Neuron (in vitro differentiated cells): Measurements from ENCODE around the gene HDDC3.

Source experiments
- H2AFZ ChIP-seq: one replicate; pipeline ENCODE4 v1.6.1; 2013; ENCODE audit warnings: low read depth, mild to moderate bottlenecking, inconsistent platforms, low read length, moderate library complexity
- H3K27me3 ChIP-seq: one replicate; pipeline ENCODE4 v1.6.1; 2013; ENCODE audit warnings: low read length; ENCODE audit not compliant: insufficient read depth
- H3K36me3 ChIP-seq: one replicate; pipeline ENCODE4 v1.6.1; 2013; ENCODE audit warnings: low read length; ENCODE audit not compliant: insufficient read depth
- H3K4me1 ChIP-seq: one replicate; pipeline ENCODE4 v1.6.1; 2013; ENCODE audit warnings: low read length; ENCODE audit not compliant: insufficient read depth
- H3K4me3 ChIP-seq: 2 replicates; pipeline ENCODE4 v1.5.1; 2013; ENCODE audit warnings: mild to moderate bottlenecking, low read length, moderate library complexity
- H3K9me3 ChIP-seq: one replicate; pipeline ENCODE4 v1.6.1; 2013; ENCODE audit warnings: low read length

The HDDC3 gene

GRCh38 chr15:90947577-90948357, 15.4 kb upstream of the HDDC3 start:
- peaks cover 78% of the 10 kb centered on the region for H3K36me3 ChIP-seq
- no peaks in the 10 kb centered on the region for H3K9me3 ChIP-seq
- no peaks in the 10 kb centered on the region for H3K4me1 ChIP-seq
- H3K27me3 ChIP-seq = no peaks in the 10 kb centered on the region
- H3K4me3 ChIP-seq = no peak overlapping the region
- no peak overlapping the region for H2AFZ ChIP-seq

DNA sequence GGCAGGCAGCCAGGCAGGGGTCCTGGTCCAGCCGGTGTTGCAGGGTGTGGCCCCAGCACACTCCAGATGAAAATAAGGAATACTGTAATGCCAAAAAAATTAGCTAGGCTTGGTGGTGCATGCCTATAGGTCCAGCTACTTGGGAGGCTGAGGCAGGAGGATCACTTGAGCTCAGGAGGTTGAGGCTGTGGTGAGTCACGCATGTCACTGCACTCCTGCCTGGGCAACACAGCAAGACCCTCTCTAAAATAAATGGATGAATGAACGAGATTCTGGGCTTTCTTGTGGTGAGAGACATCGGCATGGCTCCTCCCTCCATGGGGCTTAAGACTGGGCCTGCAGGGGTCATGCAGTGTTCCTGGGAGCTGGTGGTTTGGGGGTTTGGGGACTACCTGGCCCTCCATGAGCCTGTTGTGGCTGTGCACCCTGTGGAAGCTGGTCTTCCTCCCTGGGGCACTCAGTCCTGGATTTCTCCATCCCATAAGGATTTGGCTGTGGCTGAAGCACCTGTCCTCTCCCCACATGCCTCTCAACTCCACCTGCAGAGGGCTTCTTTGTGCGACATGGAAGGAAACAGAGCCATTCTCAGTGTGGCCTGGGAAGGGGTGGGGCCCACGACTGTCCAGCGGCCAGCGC, 14.7 kb upstream of the HDDC3 start:
- Histone ChIP-seq H3K9me3 (no peaks in the 10 kb centered on the region), H3K4me3 (no peak overlapping the region), H3K36me3 (peaks cover 81% of the 10 kb centered on the region), H3K27me3 (no peaks in the 10 kb centered on the region), H2AFZ (no peak overlapping the region), H3K4me1 (no peaks in the 10 kb centered on the region)

DNA sequence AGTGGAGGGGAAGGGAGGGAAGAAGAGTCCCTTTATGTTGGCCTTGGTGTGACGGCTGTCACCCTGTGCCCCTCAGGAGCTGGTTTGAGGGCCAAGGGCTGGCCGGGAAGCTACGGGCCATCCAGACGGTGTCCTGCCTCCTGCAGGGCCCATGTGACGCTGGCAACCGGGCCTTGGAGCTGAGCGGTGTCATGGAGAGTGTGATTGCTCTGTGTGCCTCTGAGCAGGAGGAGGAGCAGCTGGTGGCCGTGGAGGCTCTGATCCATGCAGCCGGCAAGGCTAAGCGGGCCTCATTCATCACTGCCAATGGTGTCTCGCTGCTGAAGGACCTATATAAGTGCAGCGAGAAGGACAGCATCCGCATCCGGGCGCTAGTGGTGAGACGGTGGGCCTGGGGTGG, 14.2 kb upstream of the HDDC3 start:
- H3K4me3 ChIP-seq = no peak overlapping the region
- no peak overlapping the region for H2AFZ ChIP-seq
- no peaks in the 10 kb centered on the region for H3K9me3 ChIP-seq
- no peaks in the 10 kb centered on the region for H3K4me1 ChIP-seq
- H3K36me3 ChIP-seq = peaks cover 80% of the 10 kb centered on the region
- no peaks in the 10 kb centered on the region for H3K27me3 ChIP-seq

GRCh38 chr15:90945091-90945490, 12.7 kb upstream of the HDDC3 start:
- Histone ChIP-seq H3K27me3 (no peaks in the 10 kb centered on the region), H3K36me3 (peaks cover 78% of the 10 kb centered on the region), H2AFZ (no peak overlapping the region), H3K9me3 (no peaks in the 10 kb centered on the region), H3K4me1 (no peaks in the 10 kb centered on the region), H3K4me3 (no peak overlapping the region)

GRCh38 chr15:90942354-90943120, 10.2 kb upstream of the HDDC3 start:
- H3K27me3 ChIP-seq = no peaks in the 10 kb centered on the region
- H2AFZ ChIP-seq = no peak overlapping the region
- H3K9me3 ChIP-seq = no peaks in the 10 kb centered on the region
- peaks cover 72% of the 10 kb centered on the region for H3K36me3 ChIP-seq
- H3K4me1 ChIP-seq = no peaks in the 10 kb centered on the region
- H3K4me3 ChIP-seq = no peak overlapping the region

- Histone ChIP-seq H3K4me1 (peaks cover 4% of the 10 kb centered on the region), H3K27me3 (no peaks in the 10 kb centered on the region), H2AFZ (no peak overlapping the region), H3K9me3 (no peaks in the 10 kb centered on the region), H3K4me3 (no peak overlapping the region), H3K36me3 (peaks cover 58% of the 10 kb centered on the region)
Measured at GRCh38 chr15:90941038-90941437, 8.7 kb upstream of the HDDC3 start.

DNA sequence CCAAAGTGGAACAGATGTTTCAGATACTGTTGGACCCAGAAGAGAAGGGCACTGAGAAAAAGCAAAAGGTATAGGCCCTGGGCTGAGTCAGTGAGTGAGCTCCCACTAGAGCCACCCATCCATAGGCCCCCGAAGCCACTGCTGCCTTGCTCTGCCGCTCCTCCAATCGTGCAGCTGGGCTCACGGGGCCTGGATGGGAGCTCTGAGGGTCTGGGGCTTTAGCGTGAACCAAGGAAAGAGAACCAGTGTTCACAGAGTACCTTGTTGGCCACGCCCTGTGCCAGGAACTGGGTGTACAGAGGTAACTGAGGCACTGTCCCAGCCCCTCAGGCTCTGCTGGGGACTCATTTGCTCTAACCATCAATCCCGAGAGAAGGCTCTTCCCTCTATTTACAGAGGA, 7.4 kb upstream of the HDDC3 start:
- Histone ChIP-seq H3K36me3 (peaks cover 54% of the 10 kb centered on the region), H3K9me3 (no peaks in the 10 kb centered on the region), H2AFZ (no peak overlapping the region), H3K4me1 (peaks cover 11% of the 10 kb centered on the region), H3K27me3 (no peaks in the 10 kb centered on the region), H3K4me3 (no peak overlapping the region)

- H2AFZ ChIP-seq = no peak overlapping the region
- no peaks in the 10 kb centered on the region for H3K27me3 ChIP-seq
- peaks cover 19% of the 10 kb centered on the region for H3K4me1 ChIP-seq
- peaks cover 40% of the 10 kb centered on the region for H3K36me3 ChIP-seq
- no peak overlapping the region for H3K4me3 ChIP-seq
- no peaks in the 10 kb centered on the region for H3K9me3 ChIP-seq
Measured at GRCh38 chr15:90938261-90938660, 5.9 kb upstream of the HDDC3 start.

- peaks cover 26% of the 10 kb centered on the region for H3K36me3 ChIP-seq
- H3K4me3 ChIP-seq = no peak overlapping the region
- H3K27me3 ChIP-seq = no peaks in the 10 kb centered on the region
- H2AFZ ChIP-seq = no peak overlapping the region
- H3K4me1 ChIP-seq = peaks cover 27% of the 10 kb centered on the region
- H3K9me3 ChIP-seq = no peaks in the 10 kb centered on the region
Measured at GRCh38 chr15:90936823-90937222, 4.5 kb upstream of the HDDC3 start.

- no peaks in the 10 kb centered on the region for H3K27me3 ChIP-seq
- no peaks in the 10 kb centered on the region for H3K9me3 ChIP-seq
- H2AFZ ChIP-seq = peak within 1 kb of the TSS; percentile 95
- H3K36me3 ChIP-seq = peaks cover 14% of the 10 kb centered on the region
- H3K4me1 ChIP-seq = peaks cover 32% of the 10 kb centered on the region
- H3K4me3 ChIP-seq = peak within 1 kb of the TSS; percentile 68
Measured at GRCh38 chr15:90934949-90935751, 2.8 kb upstream of the HDDC3 start, which contains the start of gene UNC45A. UNC45A (plus strand) TSS chr15:90935285; CDS start chr15:90935325, 40 bp downstream.

- no peaks in the 10 kb centered on the region for H3K9me3 ChIP-seq
- peaks cover 32% of the 10 kb centered on the region for H3K4me1 ChIP-seq
- H3K27me3 ChIP-seq = no peaks in the 10 kb centered on the region
Measured at GRCh38 chr15:90934256-90934948, 2.1 kb upstream of the HDDC3 start.

DNA sequence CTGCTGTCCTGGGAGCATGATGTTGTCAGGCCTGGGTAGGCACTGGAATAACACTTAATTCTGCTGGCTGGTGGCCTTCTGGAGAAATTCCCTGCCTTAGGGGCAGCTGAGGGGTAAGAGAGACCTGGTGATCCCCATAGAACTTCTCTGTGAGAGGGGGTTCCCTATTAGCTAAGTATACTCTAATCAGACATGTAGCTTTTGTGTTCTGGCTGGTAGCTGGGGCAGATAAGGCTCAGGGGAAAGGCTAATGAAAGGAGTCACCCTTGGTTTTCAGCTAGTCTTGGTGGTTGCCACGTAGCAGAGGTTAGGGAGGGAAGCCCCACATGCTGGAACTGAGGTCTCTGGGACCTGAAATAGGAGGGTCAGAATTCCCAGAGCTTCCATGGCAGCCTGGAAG, 952 bp upstream of the HDDC3 start:
- H3K27me3 ChIP-seq = no peaks in the 10 kb centered on the region
- peaks cover 32% of the 10 kb centered on the region for H3K4me1 ChIP-seq
- peaks cover 2% of the 10 kb centered on the region for H3K36me3 ChIP-seq
- H3K9me3 ChIP-seq = no peaks in the 10 kb centered on the region
- H2AFZ ChIP-seq = no peak overlapping the region
- H3K4me3 ChIP-seq = no peak overlapping the region

More at GRCh38 chr15:90934256-90934948, 2.1 kb upstream of the HDDC3 start:
- H2AFZ ChIP-seq = peak overlapping the region; percentile 95
- peak overlapping the region; percentile 68 for H3K4me3 ChIP-seq
- H3K36me3 ChIP-seq = peaks cover 7% of the 10 kb centered on the region
